Upper lobe of right lung (tissue), 1 donor: ENCODE measurements around the gene ZSWIM3. TPM values are rescaled to one million over a fixed set of nuclear protein-coding genes. Genes with fewer than 3 reads are reported as not detected.

Source experiments
- ATAC-seq: fragments of 200-7000 bp; cut with Tn5 transposase; one replicate; pipeline ENCODE4 v1.9.1; 2020; ENCODE audit warnings: mild to moderate bottlenecking, moderate library complexity
- DNase-seq: peaks from one replicate; pipeline ENCODE4 v3.0.0-alpha.2; 2020
- H3K27ac ChIP-seq: fragments of 200-600 bp; one replicate; pipeline ENCODE4 v1.8.0; 2022
- H3K27me3 ChIP-seq: fragments of 200-600 bp; one replicate; pipeline ENCODE4 v1.8.0; 2022; ENCODE audit warnings: mild to moderate bottlenecking
- H3K36me3 ChIP-seq: fragments of 200-600 bp; one replicate; pipeline ENCODE4 v1.8.0; 2022
- H3K4me1 ChIP-seq: fragments of 200-600 bp; one replicate; pipeline ENCODE4 v1.8.0; 2022
- H3K4me3 ChIP-seq: fragments of 200-600 bp; one replicate; pipeline ENCODE4 v1.8.0; 2022; ENCODE audit warnings: mild to moderate bottlenecking
- H3K9me3 ChIP-seq: fragments of 200-600 bp; one replicate; pipeline ENCODE4 v1.8.0; 2022
- intact Hi-C: fragments of 100-400 bp; cut with DNase I; formaldehyde crosslinking; loops from one replicate; pipeline ENCODE4 v1.11.0; 2022
- total RNA-seq: library from RNA; stranded (reverse); fragmentation: NEBNext Ultra II Directional; extraction: Animal tissue kit (Norgen Biotek cat#: 25700); gene quantifications from one replicate; pipeline ENCODE4 v1.2.1, GENCODE V29; 2021
- TF ChIP-seq, protein P1 (sequence below): fragments of 200-600 bp; IDR thresholded peaks from one replicate; pipeline ENCODE4 v1.8.0; 2022; ENCODE audit warnings: antibody characterized with exemption
- donor health status: DM: no; HTN: yes; CAD: no; lungs with severe emphysema.

ZSWIM3 gene
- total RNA-seq, 1 donor from 2014 or later = 4.0 TPM

DNA sequence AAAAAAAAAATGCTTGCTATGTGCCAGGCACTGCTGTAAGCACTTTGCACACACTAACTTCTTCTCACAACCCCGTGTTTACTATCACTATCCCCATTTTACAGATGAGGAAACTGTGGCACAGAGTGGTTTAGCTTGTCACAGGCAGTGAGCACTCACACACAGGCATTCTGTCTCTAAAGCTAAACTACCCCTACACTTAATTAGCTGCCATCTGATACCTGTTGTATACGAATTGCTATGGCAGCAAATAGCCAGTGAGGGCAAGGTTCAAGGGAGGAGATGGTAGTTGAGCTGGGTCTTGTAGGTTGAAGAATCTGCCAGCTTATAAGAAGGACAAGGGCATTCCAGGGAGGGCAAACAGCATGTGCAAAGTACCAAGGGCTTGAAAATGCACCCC is 35.5 kb upstream of the ZSWIM3 start:
- intact Hi-C loops = no loop called here
- Histone ChIP-seq H3K36me3 (no peaks in the 10 kb centered on the region), H3K4me1 (peaks cover 18% of the 10 kb centered on the region), H3K27ac (no peak overlapping the region), H3K9me3 (no peaks in the 10 kb centered on the region), H3K27me3 (peaks cover 25% of the 10 kb centered on the region), H3K4me3 (no peak overlapping the region)
- ATAC-seq = no peak
- no peak for DNase-seq
- TF ChIP-seq, protein P1, sequence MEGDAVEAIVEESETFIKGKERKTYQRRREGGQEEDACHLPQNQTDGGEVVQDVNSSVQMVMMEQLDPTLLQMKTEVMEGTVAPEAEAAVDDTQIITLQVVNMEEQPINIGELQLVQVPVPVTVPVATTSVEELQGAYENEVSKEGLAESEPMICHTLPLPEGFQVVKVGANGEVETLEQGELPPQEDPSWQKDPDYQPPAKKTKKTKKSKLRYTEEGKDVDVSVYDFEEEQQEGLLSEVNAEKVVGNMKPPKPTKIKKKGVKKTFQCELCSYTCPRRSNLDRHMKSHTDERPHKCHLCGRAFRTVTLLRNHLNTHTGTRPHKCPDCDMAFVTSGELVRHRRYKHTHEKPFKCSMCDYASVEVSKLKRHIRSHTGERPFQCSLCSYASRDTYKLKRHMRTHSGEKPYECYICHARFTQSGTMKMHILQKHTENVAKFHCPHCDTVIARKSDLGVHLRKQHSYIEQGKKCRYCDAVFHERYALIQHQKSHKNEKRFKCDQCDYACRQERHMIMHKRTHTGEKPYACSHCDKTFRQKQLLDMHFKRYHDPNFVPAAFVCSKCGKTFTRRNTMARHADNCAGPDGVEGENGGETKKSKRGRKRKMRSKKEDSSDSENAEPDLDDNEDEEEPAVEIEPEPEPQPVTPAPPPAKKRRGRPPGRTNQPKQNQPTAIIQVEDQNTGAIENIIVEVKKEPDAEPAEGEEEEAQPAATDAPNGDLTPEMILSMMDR = no peak

DNA sequence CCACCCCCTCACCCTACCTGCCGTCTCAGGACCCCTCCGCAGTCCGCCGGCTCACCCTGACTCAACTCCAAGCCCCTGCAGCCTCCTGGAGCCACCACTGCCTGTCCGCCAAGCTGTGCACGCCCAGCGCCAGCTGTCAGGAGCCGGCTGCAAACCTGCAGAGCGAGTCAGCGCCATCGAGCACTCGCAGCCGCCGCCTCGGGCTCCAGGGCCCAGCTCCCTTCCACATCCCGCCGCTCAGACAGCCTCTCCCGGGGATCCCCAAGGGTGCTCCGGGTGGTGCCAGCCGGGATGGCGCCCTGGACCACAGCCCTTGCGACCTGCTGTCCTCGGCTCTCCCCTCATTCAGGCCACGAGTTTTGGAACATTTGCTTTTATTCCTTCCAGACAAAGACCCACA is 34.6 kb upstream of the ZSWIM3 start:
- peaks cover 25% of the 10 kb centered on the region for H3K27me3 ChIP-seq
- intact Hi-C loops = no loop called here
- DNase-seq (peak; percentile 72), ATAC-seq (peak; percentile 56)
- H3K9me3 ChIP-seq = no peaks in the 10 kb centered on the region
- no peak overlapping the region for H3K4me3 ChIP-seq
- H3K27ac ChIP-seq = no peak overlapping the region
- TF ChIP-seq, protein P1 = no peak
- H3K4me1 ChIP-seq = peaks cover 18% of the 10 kb centered on the region
- H3K36me3 ChIP-seq = no peaks in the 10 kb centered on the region

DNA sequence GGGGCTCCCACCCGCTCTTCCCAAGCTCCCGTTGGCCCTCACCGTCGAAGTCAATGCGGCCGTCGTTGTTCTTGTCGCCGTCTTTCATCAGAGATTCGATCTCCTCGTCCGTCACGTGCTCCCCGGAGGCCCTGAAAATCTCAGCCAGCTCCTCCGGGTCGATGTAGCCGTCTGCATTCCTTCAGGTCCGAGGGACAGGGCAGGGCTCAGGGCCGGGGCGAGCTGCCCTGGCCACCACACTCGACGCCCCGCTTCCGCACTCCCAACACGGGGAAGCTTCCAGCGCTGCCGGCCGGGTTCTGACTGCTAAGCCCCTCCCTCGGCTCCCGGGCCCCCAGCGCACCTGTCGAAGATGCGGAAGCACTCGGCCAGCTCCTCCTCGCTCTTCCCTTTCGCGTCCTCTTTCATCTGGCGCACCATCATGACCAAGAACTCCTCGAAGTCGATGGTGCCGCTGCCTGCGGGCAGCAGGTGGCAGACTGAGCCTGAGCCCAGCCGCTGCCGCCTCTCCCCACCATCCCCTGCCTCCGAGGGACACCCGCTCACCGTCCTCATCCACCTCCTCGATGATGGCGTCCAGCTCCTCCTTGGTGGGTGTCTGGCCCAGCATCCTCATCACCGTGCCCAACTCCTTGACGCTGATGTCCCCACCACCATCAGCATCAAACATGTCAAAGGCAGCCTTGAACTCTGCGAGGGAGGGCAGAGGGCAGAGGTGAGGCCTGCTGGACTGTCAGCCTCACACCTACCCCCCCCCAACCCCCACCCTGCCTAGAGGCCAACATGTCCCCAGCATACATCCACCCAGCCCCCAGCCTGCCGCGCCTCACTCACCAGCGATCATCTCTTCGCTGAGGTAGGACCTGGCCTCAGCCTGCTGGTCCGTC is 33.2 kb upstream of the ZSWIM3 start:
- peak; percentile 61 for ATAC-seq
- no peaks in the 10 kb centered on the region for H3K36me3 ChIP-seq
- no peak overlapping the region for H3K27ac ChIP-seq
- DNase-seq = no peak
- H3K4me3 ChIP-seq = peak overlapping the region; percentile 27
- TF ChIP-seq, protein P1 = peak; percentile 46
- H3K4me1 ChIP-seq = peaks cover 14% of the 10 kb centered on the region
- H3K27me3 ChIP-seq = peaks cover 25% of the 10 kb centered on the region
- H3K9me3 ChIP-seq = no peaks in the 10 kb centered on the region
- intact Hi-C loops = no loop called here

DNA sequence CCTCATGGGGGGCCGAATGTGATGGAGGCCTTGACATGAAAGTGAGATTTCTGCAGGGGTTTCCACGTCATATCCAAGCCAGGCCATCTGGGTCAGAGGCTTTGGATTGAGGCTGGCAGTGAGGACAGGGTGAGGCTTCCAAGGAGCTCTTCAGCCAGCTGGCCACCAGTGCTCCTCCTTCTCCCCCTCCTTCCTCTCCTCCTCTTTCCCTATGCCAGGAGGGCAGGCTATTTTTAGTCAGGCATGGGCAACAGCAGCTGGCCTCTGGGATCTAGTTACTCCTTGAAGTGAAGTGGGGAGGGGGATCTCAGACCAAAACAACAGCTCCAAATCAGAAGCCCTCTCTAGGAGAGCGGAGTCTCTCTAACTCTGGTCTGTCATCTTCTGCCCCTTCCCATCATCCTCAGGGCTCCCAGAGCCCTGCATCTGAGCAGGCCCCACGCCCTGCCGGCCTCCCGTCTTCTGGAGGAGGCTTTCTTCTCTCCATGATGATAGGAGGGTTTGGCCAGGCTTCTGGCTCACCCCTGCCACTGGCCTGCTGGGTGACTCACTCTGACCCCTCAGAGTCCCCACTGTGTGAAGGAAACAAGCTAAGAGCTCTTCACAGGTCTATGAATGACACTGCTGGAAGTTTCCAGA is 30.9 kb upstream of the ZSWIM3 start:
- DNase-seq = no peak
- Histone ChIP-seq H3K36me3 (no peaks in the 10 kb centered on the region), H3K27me3 (peaks cover 21% of the 10 kb centered on the region), H3K9me3 (no peaks in the 10 kb centered on the region), H3K27ac (peak overlapping the region; percentile 47), H3K4me1 (peaks cover 14% of the 10 kb centered on the region), H3K4me3 (no peak overlapping the region)
- ATAC-seq = peak; percentile 60
- intact Hi-C loops = no loop called here
- TF ChIP-seq, protein P1 = no peak

DNA sequence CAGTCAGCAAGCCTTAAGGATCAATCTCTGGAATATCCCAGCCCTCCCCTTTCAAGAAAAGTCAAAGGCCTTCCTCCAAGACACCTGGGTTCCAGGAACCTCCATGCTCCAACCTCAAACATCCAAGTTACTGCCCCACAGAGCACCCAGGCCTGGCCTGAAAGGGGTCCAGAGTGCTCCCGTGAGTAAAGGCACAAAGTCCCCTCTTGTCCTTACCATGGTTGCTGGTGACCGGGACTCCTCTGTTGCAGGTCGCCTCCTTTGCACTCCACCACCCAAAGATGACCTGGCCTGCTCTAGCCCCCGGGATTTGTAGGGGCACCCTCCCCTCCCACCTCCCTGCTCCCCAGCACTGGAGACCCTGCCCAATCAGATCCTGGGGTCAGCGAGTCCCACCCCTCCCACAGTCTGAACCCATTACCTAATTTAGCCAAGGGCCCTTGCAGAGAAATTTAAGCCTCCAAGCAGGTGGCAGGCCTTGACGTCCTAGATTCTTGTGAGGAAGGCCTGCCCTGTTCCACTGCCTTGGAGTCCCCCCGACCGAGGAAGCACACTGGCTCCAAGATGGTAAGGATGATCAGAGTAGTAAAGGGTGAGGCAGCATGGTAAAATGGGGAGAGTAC is 30.3 kb upstream of the ZSWIM3 start, which contains the start of gene TNNC2:
TNNC2 (minus strand) TSS at position 283 of the 623 bp plus-strand sequence; CDS start at position 219, 64 bp downstream.
- Histone ChIP-seq H3K9me3 (no peaks in the 10 kb centered on the region), H3K36me3 (no peaks in the 10 kb centered on the region), H3K27me3 (peaks cover 15% of the 10 kb centered on the region), H3K4me3 (no peak within 1 kb of the TSS), H3K27ac (peak within 1 kb of the TSS; percentile 47), H3K4me1 (peaks cover 19% of the 10 kb centered on the region)
- DNase-seq = no peak
- intact Hi-C loops = no loop called here
- TF ChIP-seq, protein P1 = no peak
- no peak for ATAC-seq
